ENCODE measurements around the gene DNAH11. TPM values are rescaled to one million over a fixed set of nuclear protein-coding genes. Genes with fewer than 3 reads are reported as not detected.

The DNAH11 gene
- total and polyA plus RNA-seq, 4 donors, result 0.05 to 0.50 (median 0.11) TPM

- TF ChIP-seq FOXA1 (IDR thresholded peaks at IDR 0.05) (no peak), MAX (IDR thresholded peaks at IDR 0.05) (no peak)
- no peaks in the 10 kb centered on the region for H3K36me3 ChIP-seq (ENCODE audit: control insufficient read depth in 4 of 4, insufficient read depth in 3 of 4, low read depth in 1 of 4, low read length in 3 of 4)
- no peaks in the 10 kb centered on the region for H3K4me1 ChIP-seq (ENCODE audit: control insufficient read depth in 4 of 4, insufficient read depth in 4 of 4, low read length in 3 of 4)
- H3K27me3 ChIP-seq (ENCODE audit: control insufficient read depth in 4 of 4, insufficient read depth in 4 of 4, low read length in 3 of 4), result no peaks in the 10 kb centered on the region
- no peak for DNase-seq (ENCODE audit: low spot score)
- H3K9ac ChIP-seq (ENCODE audit: low read depth in 1 of 2, low read length in 2 of 2), result no peak overlapping the region
- no peaks in the 10 kb centered on the region for H3K9me3 ChIP-seq (ENCODE audit: control insufficient read depth in 4 of 4, low read length in 3 of 4)
- H3K4me3 ChIP-seq (ENCODE audit: low read depth in 1 of 3, low read length in 3 of 3), result no peak overlapping the region
- 82% methylated on average over 2 of the region's 2 CpGs for WGBS
- H3K27ac ChIP-seq (ENCODE audit: low read depth in 1 of 2, low read length in 2 of 2), result no peak overlapping the region
Measured at GRCh38 chr7:21887353-21887752, 344.5 kb downstream of the DNAH11 start.

GRCh38 chr7:21887779-21888178, 344.9 kb downstream of the DNAH11 start:
- TF ChIP-seq JUND (IDR thresholded peaks at IDR 0.05) (no peak), RXRA (IDR thresholded peaks at IDR 0.05) (no peak), EGR1 (IDR thresholded peaks at IDR 0.05; ENCODE audit: low read depth in 2 of 2) (no peak), FOXA1 (IDR thresholded peaks at IDR 0.05) (no peak), ATF3 (IDR thresholded peaks at IDR 0.05) (no peak), TAF1 (conservative IDR thresholded peaks at IDR 0.05) (no peak), RAD21 (IDR thresholded peaks at IDR 0.05) (no peak), HNF4G (IDR thresholded peaks at IDR 0.05) (no peak)
- DNase-seq (ENCODE audit: low spot score), result no peak
- Histone ChIP-seq H3K9ac (ENCODE audit: low read depth in 1 of 2, low read length in 2 of 2) (no peak overlapping the region), H3K27me3 (ENCODE audit: control insufficient read depth in 4 of 4, insufficient read depth in 4 of 4, low read length in 3 of 4) (no peaks in the 10 kb centered on the region), H3K4me3 (ENCODE audit: low read depth in 1 of 3, low read length in 3 of 3) (no peak overlapping the region), H3K27ac (ENCODE audit: low read depth in 1 of 2, low read length in 2 of 2) (no peak overlapping the region), H3K9me3 (ENCODE audit: control insufficient read depth in 4 of 4, low read length in 3 of 4) (no peaks in the 10 kb centered on the region), H3K36me3 (ENCODE audit: control insufficient read depth in 4 of 4, insufficient read depth in 3 of 4, low read depth in 1 of 4, low read length in 3 of 4) (no peaks in the 10 kb centered on the region), H3K4me1 (ENCODE audit: control insufficient read depth in 4 of 4, insufficient read depth in 4 of 4, low read length in 3 of 4) (no peaks in the 10 kb centered on the region)
- 91% methylated on average over 4 of the region's 4 CpGs for WGBS

- H3K9ac ChIP-seq (ENCODE audit: low read depth in 1 of 2, low read length in 2 of 2), result no peak overlapping the region
- no peaks in the 10 kb centered on the region for H3K27me3 ChIP-seq (ENCODE audit: control insufficient read depth in 4 of 4, insufficient read depth in 4 of 4, low read length in 3 of 4)
- no peaks in the 10 kb centered on the region for H3K9me3 ChIP-seq (ENCODE audit: control insufficient read depth in 4 of 4, low read length in 3 of 4)
- 93% methylated on average over 3 of the region's 3 CpGs for WGBS
- H3K27ac ChIP-seq (ENCODE audit: low read depth in 1 of 2, low read length in 2 of 2), result no peak overlapping the region
- H3K4me3 ChIP-seq (ENCODE audit: low read depth in 1 of 3, low read length in 3 of 3), result no peak overlapping the region
- DNase-seq (ENCODE audit: low spot score), result no peak
- TF ChIP-seq TAF1 (conservative IDR thresholded peaks at IDR 0.05) (no peak), FOXA2 (IDR thresholded peaks at IDR 0.05) (no peak), REST (IDR thresholded peaks at IDR 0.05) (no peak), ZBTB33 (IDR thresholded peaks at IDR 0.05) (no peak), NR2F2 (IDR thresholded peaks at IDR 0.05) (no peak)
- H3K36me3 ChIP-seq (ENCODE audit: control insufficient read depth in 4 of 4, insufficient read depth in 3 of 4, low read depth in 1 of 4, low read length in 3 of 4), result peaks cover 0 to 3% (median 0%) of the 10 kb centered on the region in 4 donors
- no peaks in the 10 kb centered on the region for H3K4me1 ChIP-seq (ENCODE audit: control insufficient read depth in 4 of 4, insufficient read depth in 4 of 4, low read length in 3 of 4)
Measured at GRCh38 chr7:21891291-21891690, 348.5 kb downstream of the DNAH11 start.

Measured in liver (tissue), 9 donors.